GM21447 (cell line): ENCODE results near the gene SLC39A11.

Experiments
- ATAC-seq: cut with Tn5 transposase; IDR thresholded peaks from one replicate; pipeline ENCODE4 v1.9.1; 2021; ENCODE audit not compliant: unreplicated experiment

Gene SLC39A11

GRCh38 chr17:72667096-72668063 lies 425.1 kb downstream of the SLC39A11 start:
- no peak for ATAC-seq

- no peak for ATAC-seq
Observed at GRCh38 chr17:72665852-72666851, 426.3 kb downstream of the SLC39A11 start.

GRCh38 chr17:72662827-72663190 lies 429.7 kb downstream of the SLC39A11 start:
- ATAC-seq: no peak

GRCh38 chr17:72661945-72662826 lies 430.3 kb downstream of the SLC39A11 start:
- ATAC-seq: no peak

GRCh38 chr17:72661116-72661944 lies 431.2 kb downstream of the SLC39A11 start:
- no peak for ATAC-seq

GRCh38 chr17:72660274-72661115 lies 432.0 kb downstream of the SLC39A11 start:
- ATAC-seq: no peak

- no peak for ATAC-seq
Observed at GRCh38 chr17:72659811-72660210, 432.7 kb downstream of the SLC39A11 start.

GRCh38 chr17:72658675-72659074 lies 433.8 kb downstream of the SLC39A11 start:
- no peak for ATAC-seq

GRCh38 chr17:72657467-72658317 lies 434.8 kb downstream of the SLC39A11 start:
- no peak for ATAC-seq

- no peak for ATAC-seq
Observed at GRCh38 chr17:72656130-72656763, 436.2 kb downstream of the SLC39A11 start.

GRCh38 chr17:72654706-72655105 lies 437.8 kb downstream of the SLC39A11 start:
- ATAC-seq: no peak

- no peak for ATAC-seq
Observed at GRCh38 chr17:72651988-72652387, 440.5 kb downstream of the SLC39A11 start.

- no peak for ATAC-seq
Observed at GRCh38 chr17:72648702-72649101, 443.8 kb downstream of the SLC39A11 start.

GRCh38 chr17:72646176-72646575 lies 446.3 kb downstream of the SLC39A11 start:
- no peak for ATAC-seq

- ATAC-seq: no peak
Observed at GRCh38 chr17:72644492-72644891, 448.0 kb downstream of the SLC39A11 start.

GRCh38 chr17:72643575-72644216 lies 448.8 kb downstream of the SLC39A11 start:
- ATAC-seq: no peak

- ATAC-seq: no peak
Observed at GRCh38 chr17:72642720-72643119, 449.8 kb downstream of the SLC39A11 start.
